IPS DF 4.7 (cell line): ENCODE measurements around the gene VAV3.
A peak's percentile ranks its signal among the peaks of the same experiment; 100 is the strongest.

Experiments
- DNase-seq: peaks from one replicate; pipeline ENCODE4 v3.0.0-alpha.2; 2013; ENCODE audit warnings: low spot score; ENCODE audit errors: extremely low read depth

VAV3 gene

DNA sequence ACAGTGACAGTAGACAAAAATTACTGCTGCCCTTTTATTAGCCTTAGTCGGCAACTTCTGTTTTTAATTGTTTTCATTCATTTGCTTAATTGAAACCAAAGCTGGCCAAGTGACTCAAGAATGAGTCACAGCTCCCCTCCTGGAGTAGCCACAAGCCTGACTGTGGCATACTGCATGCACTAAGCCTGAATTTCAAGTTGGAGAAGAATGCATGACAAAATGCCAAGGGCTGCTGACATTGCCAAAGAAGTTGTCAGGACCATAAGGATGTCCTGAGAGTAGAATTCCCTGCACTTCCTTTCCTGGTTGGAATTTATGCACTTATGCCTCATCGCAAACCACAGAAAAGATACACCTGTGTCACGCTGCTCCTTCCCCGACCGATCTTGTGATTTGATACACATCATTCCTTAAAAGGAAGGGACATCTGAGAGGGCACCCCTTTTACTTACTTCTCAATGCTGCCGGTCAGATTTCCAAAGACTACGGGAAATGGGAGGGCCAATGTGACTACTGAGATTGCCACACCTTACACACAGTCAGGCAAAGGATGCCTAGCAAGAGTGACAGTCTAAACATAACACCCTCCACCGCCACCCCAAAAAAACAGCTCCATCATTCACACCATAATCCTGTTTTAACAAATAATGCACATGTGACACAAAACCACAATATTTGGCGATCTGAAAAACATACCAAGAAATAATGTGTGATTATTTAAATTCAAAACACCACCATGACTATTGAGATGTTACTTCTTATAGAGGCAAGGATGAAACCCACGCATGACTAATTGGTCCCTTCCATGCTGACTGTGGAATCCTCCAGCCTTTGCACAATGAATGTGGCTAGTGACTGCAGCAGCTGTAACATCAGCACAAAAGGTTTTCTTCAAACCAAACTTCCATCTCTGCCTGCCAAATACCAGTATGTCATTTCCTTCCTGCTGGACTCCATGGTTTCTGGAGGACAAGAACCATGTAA, 28.2 kb downstream of the VAV3 start:
- DNase-seq = peak; percentile 44

- DNase-seq = no peak
These were observed 29.4 kb downstream of the VAV3 start for GRCh38 chr1:107935396-107936064.

DNA sequence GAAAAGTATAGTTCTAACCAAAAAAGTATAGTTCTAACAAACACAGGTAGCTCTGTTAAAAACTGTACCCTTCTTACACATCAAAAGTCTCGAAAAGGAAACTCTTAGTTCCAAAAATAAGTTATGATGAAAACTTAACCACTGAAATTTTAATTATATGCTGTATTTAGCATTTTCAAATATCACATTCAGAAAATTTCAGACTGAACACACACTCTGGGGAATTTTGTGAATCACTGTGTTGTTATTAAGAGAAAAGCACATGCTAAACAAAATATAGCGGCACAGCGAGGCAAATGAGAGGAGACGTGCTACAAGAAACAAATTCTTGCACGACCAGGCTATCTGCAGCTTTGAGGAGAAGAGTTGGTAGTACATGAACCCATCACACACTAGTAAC, 30.4 kb downstream of the VAV3 start:
- DNase-seq = no peak

DNA sequence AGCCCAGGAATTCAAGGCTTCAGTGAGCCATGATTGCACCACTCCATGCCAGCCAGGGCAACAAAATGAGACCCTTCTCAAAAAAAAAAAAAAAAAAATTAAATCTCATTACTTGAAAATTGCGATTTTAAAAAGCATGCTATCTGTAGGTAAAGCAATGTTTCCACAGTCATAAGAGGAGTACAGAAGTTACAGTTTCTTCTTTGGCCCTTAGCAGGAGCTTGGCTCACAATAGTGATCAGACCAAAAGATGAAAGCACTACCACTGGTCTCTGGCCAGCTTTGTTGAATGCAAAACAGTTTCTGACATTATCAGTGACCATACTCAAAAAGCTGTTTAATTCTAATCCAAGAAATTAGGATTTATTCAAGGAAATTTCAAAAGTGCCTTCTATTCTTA, 31.2 kb downstream of the VAV3 start:
- DNase-seq = no peak

GRCh38 chr1:107930292-107930691, 34.7 kb downstream of the VAV3 start:
- DNase-seq = no peak

- DNase-seq = no peak
These were observed 37.2 kb downstream of the VAV3 start for GRCh38 chr1:107927820-107928219.

- no peak for DNase-seq
These were observed 38.4 kb downstream of the VAV3 start for GRCh38 chr1:107926436-107927080.

GRCh38 chr1:107925565-107925964, 39.4 kb downstream of the VAV3 start:
- DNase-seq = no peak

GRCh38 chr1:107920999-107921398, 44.0 kb downstream of the VAV3 start:
- no peak for DNase-seq

- DNase-seq = no peak
These were observed 44.4 kb downstream of the VAV3 start for GRCh38 chr1:107920561-107920960.

GRCh38 chr1:107919953-107920352, 45.0 kb downstream of the VAV3 start:
- no peak for DNase-seq

- DNase-seq = no peak
These were observed 50.7 kb downstream of the VAV3 start for GRCh38 chr1:107914119-107914765.

DNA sequence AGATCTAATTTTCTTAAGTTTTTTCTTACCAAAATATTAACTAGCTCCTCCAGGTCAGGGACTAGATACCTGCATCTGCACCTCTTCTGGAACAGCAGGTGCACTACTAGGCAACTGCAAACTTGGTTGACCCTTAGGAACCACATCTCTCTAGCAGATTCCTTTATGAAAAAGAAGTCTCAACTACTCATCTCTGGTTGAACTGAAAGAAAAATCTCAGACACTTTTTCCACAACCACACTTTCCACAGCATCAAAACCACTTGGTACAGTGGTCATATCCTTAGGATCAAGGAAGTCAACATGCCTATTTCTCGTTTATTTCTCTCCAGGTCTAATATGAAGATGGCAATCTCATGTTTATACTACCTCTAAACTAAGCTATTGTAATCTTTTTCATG, 52.3 kb downstream of the VAV3 start:
- no peak for DNase-seq

- no peak for DNase-seq
These were observed 64.7 kb downstream of the VAV3 start for GRCh38 chr1:107900090-107900945.

DNA sequence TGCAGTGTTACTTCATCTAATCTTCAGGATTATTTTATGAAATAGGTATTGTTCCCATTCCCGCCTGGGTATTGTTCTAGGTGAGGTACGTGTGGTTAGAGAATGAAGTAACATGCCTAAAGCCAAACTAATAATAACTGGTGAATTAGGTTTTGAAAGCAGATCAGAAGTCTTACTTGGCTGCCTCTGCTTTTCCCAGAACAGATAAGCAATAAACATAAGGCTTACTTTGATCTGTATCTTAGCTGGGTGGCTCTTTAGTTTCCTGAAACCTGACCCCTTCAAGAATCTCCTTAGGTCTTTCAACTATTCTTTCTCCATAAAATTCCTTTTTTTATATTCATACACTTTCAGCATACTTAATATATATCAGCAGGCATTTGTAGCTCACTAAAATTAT, 65.3 kb downstream of the VAV3 start:
- DNase-seq = no peak

- no peak for DNase-seq
These were observed 67.3 kb downstream of the VAV3 start for GRCh38 chr1:107897438-107898345.

DNA sequence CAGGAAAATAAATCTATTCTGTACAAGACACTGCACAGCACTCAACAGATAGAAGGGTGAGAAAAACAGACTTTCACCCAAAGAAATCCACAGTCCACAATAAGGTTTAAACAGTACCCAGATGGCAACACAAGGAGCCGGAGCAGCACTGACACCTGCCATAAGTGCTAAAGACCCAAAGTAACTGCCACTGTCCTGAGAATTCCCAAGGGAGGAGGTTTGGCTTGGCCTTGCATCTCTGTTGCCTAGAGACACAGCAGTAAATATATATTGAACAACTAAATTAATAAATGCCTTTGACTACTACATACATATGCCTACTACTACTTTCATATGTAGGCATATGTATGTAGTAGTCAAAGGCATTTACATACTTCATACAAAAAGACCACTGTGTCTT, 68.0 kb downstream of the VAV3 start:
- no peak for DNase-seq

DNA sequence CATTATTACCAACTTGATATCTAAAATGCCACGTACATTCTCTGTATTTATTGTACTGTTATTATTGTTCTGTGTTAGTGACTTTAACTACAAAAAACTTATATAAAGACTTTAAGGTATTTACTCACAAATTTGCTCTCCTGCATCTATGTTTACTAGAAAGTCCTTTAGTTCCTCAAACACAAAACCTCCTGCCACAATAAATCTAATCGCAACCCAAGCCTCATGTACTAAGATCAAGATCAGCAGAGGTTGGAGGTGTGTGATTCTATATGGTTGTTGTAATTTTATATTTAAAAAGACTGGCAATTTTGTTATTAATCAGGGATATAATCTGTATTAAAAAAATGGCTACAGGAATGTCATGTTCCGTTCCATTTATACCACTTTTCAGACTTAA, 68.6 kb downstream of the VAV3 start:
- no peak for DNase-seq

GRCh38 chr1:107895403-107896191, 69.4 kb downstream of the VAV3 start:
- no peak for DNase-seq
